WTC11 (cell line): Measurements from ENCODE around the gene HLA-G.

Experiments used
- ATF2 ChIP-seq: sonication (generic); formaldehyde crosslinking; IDR thresholded peaks from 2 replicates; pipeline ENCODE4 v1.8.1; 2022; ENCODE audit warnings: low read depth, missing genetic modification reagents, borderline replicate concordance
- HMGXB4 ChIP-seq: sonication (generic); formaldehyde crosslinking; IDR thresholded peaks from 2 replicates; pipeline ENCODE4 v1.8.1; 2023; ENCODE audit warnings: mild to moderate bottlenecking, moderate library complexity, missing genetic modification reagents

- TF ChIP-seq ATF2 (no peak), HMGXB4 (CRISPR knock-in tag) (no peak)
These were observed 31.6 kb upstream of the HLA-G start for GRCh38 chr6:29796026-29796425.
